HEK293 (cell line): Measurements from ENCODE around the gene RIT1.

Source experiments
- CTCF ChIA-PET: fragments of 350-600 bp; formaldehyde crosslinking; extraction: SDS; loops from one replicate; lab custom pipeline; 2021; ENCODE audit warnings: antibody characterized with exemption; lab: Yijun Ruan, JAX
- POLR2A ChIA-PET: fragments of 300-600 bp; formaldehyde crosslinking; extraction: SDS; loops from one replicate; lab custom pipeline; 2020; ENCODE audit warnings: antibody characterized with exemption, inconsistent platforms; lab: Yijun Ruan, JAX
- H3K27ac ChIP-seq: fragments of 200-500 bp; sonication (Bioruptor generic); 2 replicates; pipeline ENCODE4 v1.5.1; 2014; ENCODE audit warnings: low read depth, low read length, control low read depth, inconsistent platforms; ENCODE audit errors: extremely low read depth
- H3K36me3 ChIP-seq, 2 experiments: fragments of 200-500 bp in 1 of 2; sonication (Bioruptor generic) in 1 of 2; 1 replicate in 1 of 2; 2 replicates in 1 of 2; pipeline ENCODE4 v1.5.1; 2014 to 2017; ENCODE audit warnings: inconsistent platforms in 2 of 2, low read length in 2 of 2; ENCODE audit not compliant: control insufficient read depth in 2 of 2, insufficient read depth in 1 of 2
- H3K4me1 ChIP-seq: fragments of 200-500 bp; sonication (Bioruptor generic); 2 replicates; pipeline ENCODE4 v1.5.1; 2014; ENCODE audit warnings: mild to moderate bottlenecking, low read length, inconsistent platforms; ENCODE audit not compliant: control insufficient read depth, insufficient read depth
- H3K4me3 ChIP-seq: 2 replicates; pipeline ENCODE4 v1.5.1; 2011; ENCODE audit warnings: low read depth, mild to moderate bottlenecking, control low read depth, low read length, moderate library complexity
- H3K9me3 ChIP-seq: fragments of 200-500 bp; sonication (Bioruptor generic); 2 replicates; pipeline ENCODE4 v1.5.1; 2014; ENCODE audit warnings: low read depth, low read length, inconsistent platforms; ENCODE audit not compliant: control insufficient read depth, insufficient read depth
- ELK4 ChIP-seq: IDR thresholded peaks from 2 replicates; pipeline ENCODE4 v1.6.1; 2011; ENCODE audit warnings: mild to moderate bottlenecking, low read depth, low read length, borderline replicate concordance
- GLI2 ChIP-seq: fragments of 450-650 bp; formaldehyde crosslinking; IDR thresholded peaks from 2 replicates; pipeline ENCODE4; 2017; ENCODE audit warnings: missing biosample characterization, missing genetic modification characterization, low read depth, borderline replicate concordance
- HOXD13 ChIP-seq: sonication (generic); formaldehyde crosslinking; IDR thresholded peaks from 2 replicates; pipeline ENCODE4 v1.8.0; 2022; ENCODE audit warnings: missing genetic modification reagents, borderline replicate concordance
- KLF17 ChIP-seq: fragments of 450-650 bp; formaldehyde crosslinking; IDR thresholded peaks from 2 replicates; pipeline ENCODE4 v1.5.1; 2016; ENCODE audit warnings: missing biosample characterization, missing genetic modification characterization
- OSR2 ChIP-seq: fragments of 450-650 bp; formaldehyde crosslinking; IDR thresholded peaks from 2 replicates; pipeline ENCODE4 v1.5.1; 2016; ENCODE audit warnings: missing biosample characterization, missing genetic modification characterization
- PRDM1 ChIP-seq: fragments of 450-650 bp; formaldehyde crosslinking; IDR thresholded peaks from 2 replicates; pipeline ENCODE4; 2016; ENCODE audit warnings: missing biosample characterization, missing genetic modification characterization
- SP7 ChIP-seq: fragments of 450-650 bp; formaldehyde crosslinking; IDR thresholded peaks from 2 replicates; pipeline ENCODE4 v1.5.1; 2016; ENCODE audit warnings: missing biosample characterization, missing genetic modification characterization
- TSHZ1 ChIP-seq: fragments of 450-650 bp; formaldehyde crosslinking; IDR thresholded peaks from 2 replicates; pipeline ENCODE4 v1.5.1; 2016; ENCODE audit warnings: missing biosample characterization, missing genetic modification characterization, borderline replicate concordance
- ZBTB17 ChIP-seq: fragments of 450-650 bp; formaldehyde crosslinking; IDR thresholded peaks from 2 replicates; pipeline ENCODE4 v1.5.1; 2016; ENCODE audit warnings: missing biosample characterization, missing genetic modification characterization
- ZBTB6 ChIP-seq: fragments of 450-650 bp; formaldehyde crosslinking; IDR thresholded peaks from 2 replicates; pipeline ENCODE4 v1.5.1; 2017; ENCODE audit warnings: missing biosample characterization, missing genetic modification characterization
- ZNF133 ChIP-seq: fragments of 450-650 bp; formaldehyde crosslinking; IDR thresholded peaks from 2 replicates; pipeline ENCODE4 v1.5.1; 2016; ENCODE audit warnings: missing biosample characterization, missing genetic modification characterization
- ZNF138 ChIP-seq: fragments of 450-650 bp; formaldehyde crosslinking; IDR thresholded peaks from 2 replicates; pipeline ENCODE4 v1.5.1; 2016; ENCODE audit warnings: missing biosample characterization, missing genetic modification characterization, borderline replicate concordance
- ZNF140 ChIP-seq: fragments of 450-650 bp; formaldehyde crosslinking; IDR thresholded peaks from 2 replicates; pipeline ENCODE4 v1.5.1; 2016; ENCODE audit warnings: missing biosample characterization, missing genetic modification characterization
- ZNF211 ChIP-seq: fragments of 450-650 bp; formaldehyde crosslinking; IDR thresholded peaks from 2 replicates; pipeline ENCODE4 v1.5.1; 2016; ENCODE audit warnings: low read depth, missing biosample characterization, missing genetic modification characterization
- ZNF221 ChIP-seq: fragments of 450-650 bp; formaldehyde crosslinking; IDR thresholded peaks from 2 replicates; pipeline ENCODE4 v1.5.1; 2017; ENCODE audit warnings: missing biosample characterization, missing genetic modification characterization, borderline replicate concordance
- ZNF239 ChIP-seq: fragments of 450-650 bp; formaldehyde crosslinking; IDR thresholded peaks from 2 replicates; pipeline ENCODE4 v1.5.1; 2016; ENCODE audit warnings: missing biosample characterization, missing genetic modification characterization
- ZNF37A ChIP-seq: fragments of 450-650 bp; IDR thresholded peaks from 2 replicates; pipeline ENCODE4 v1.5.1; 2018; ENCODE audit warnings: missing biosample characterization, missing genetic modification characterization
- ZNF394 ChIP-seq: fragments of 450-650 bp; formaldehyde crosslinking; IDR thresholded peaks from 2 replicates; pipeline ENCODE4 v1.5.1; 2016; ENCODE audit warnings: missing biosample characterization, missing genetic modification characterization, mild to moderate bottlenecking, moderate library complexity, borderline replicate concordance
- ZNF513 ChIP-seq: fragments of 450-650 bp; IDR thresholded peaks from 2 replicates; pipeline ENCODE4 v1.5.1; 2018; ENCODE audit warnings: missing biosample characterization, missing genetic modification characterization
- ZNF571 ChIP-seq: fragments of 450-650 bp; formaldehyde crosslinking; IDR thresholded peaks from 2 replicates; pipeline ENCODE4 v1.5.0; 2017; ENCODE audit warnings: missing biosample characterization, missing genetic modification characterization
- ZNF596 ChIP-seq: fragments of 450-650 bp; IDR thresholded peaks from 2 replicates; pipeline ENCODE4 v1.5.0; 2018; ENCODE audit warnings: missing biosample characterization, mild to moderate bottlenecking, missing genetic modification characterization, moderate library complexity
- ZNF660 ChIP-seq: fragments of 450-650 bp; IDR thresholded peaks from 2 replicates; pipeline ENCODE4 v1.5.1; 2018; ENCODE audit warnings: missing biosample characterization, mild to moderate bottlenecking, missing genetic modification characterization
- ZNF704 ChIP-seq: fragments of 450-650 bp; formaldehyde crosslinking; IDR thresholded peaks from 2 replicates; pipeline ENCODE4 v1.5.1; 2016; ENCODE audit warnings: missing biosample characterization, missing genetic modification characterization
- ZNF747 ChIP-seq: fragments of 450-650 bp; formaldehyde crosslinking; IDR thresholded peaks from 2 replicates; pipeline ENCODE4 v1.5.1; 2016; ENCODE audit warnings: missing biosample characterization, missing genetic modification characterization
- ZNF768 ChIP-seq: fragments of 450-650 bp; formaldehyde crosslinking; IDR thresholded peaks from 2 replicates; pipeline ENCODE4 v1.5.1; 2018; ENCODE audit warnings: missing biosample characterization, mild to moderate bottlenecking, missing genetic modification characterization
- ZNF837 ChIP-seq: fragments of 450-650 bp; formaldehyde crosslinking; IDR thresholded peaks from 2 replicates; pipeline ENCODE4 v1.5.1; 2016; ENCODE audit warnings: missing biosample characterization, missing genetic modification characterization
- ZSCAN4 ChIP-seq: fragments of 450-650 bp; formaldehyde crosslinking; IDR thresholded peaks from 2 replicates; pipeline ENCODE4 v1.5.1; 2017; ENCODE audit warnings: missing biosample characterization, missing genetic modification characterization

The RIT1 gene

GRCh38 chr1:155940482-155940992 is 29.4 kb upstream of the RIT1 start (continued):
- TF ChIP-seq TSHZ1 (tag by site-specific recombination): no peak
- TF ChIP-seq ELK4: no peak
- TF ChIP-seq SP7 (tag by site-specific recombination): no peak; the same call in 1 of the 2 replicates
- TF ChIP-seq HOXD13 (CRISPR knock-in tag): no peak
- no peak for TF ChIP-seq ZNF140
- no peak for TF ChIP-seq ZNF37A (tag by site-specific recombination)
- TF ChIP-seq ZNF133 (tag by site-specific recombination): no peak
- no peak for TF ChIP-seq ZNF747 (tag by site-specific recombination)
- no peak for TF ChIP-seq ZSCAN4 (tag by site-specific recombination)
- TF ChIP-seq ZNF239 (tag by site-specific recombination): no peak
- TF ChIP-seq ZNF394 (tag by site-specific recombination): peak; percentile 14; the same call in 1 of the 2 replicates
- TF ChIP-seq ZNF596: peak; percentile 60; the same call in 1 of the 2 replicates
- no peak for TF ChIP-seq ZNF571
- no peak for TF ChIP-seq ZNF768 (tag by site-specific recombination)
- TF ChIP-seq ZNF221 (tag by site-specific recombination): no peak
- TF ChIP-seq ZNF837 (tag by site-specific recombination): no peak
- TF ChIP-seq ZNF704: no peak

- POLR2A ChIA-PET: interaction anchor here (0.5 to 1.4 kb wide), 8 partner anchors 37 to 676 kb away, joined by 3 to 8 read pairs (median 4); no protein-coding TSS in a partner anchor
- no peak for TF ChIP-seq KLF17 (tag by site-specific recombination)
- TF ChIP-seq ZNF513 (tag by site-specific recombination): no peak
- TF ChIP-seq PRDM1 (tag by site-specific recombination): peak; percentile 79
- no peak for TF ChIP-seq ZNF211 (tag by site-specific recombination)
- TF ChIP-seq ZBTB17 (tag by site-specific recombination): peak; percentile 44; the same call in 1 of the 2 replicates
- peak; percentile 57; the same call in 1 of the 2 replicates for TF ChIP-seq ZBTB6 (tag by site-specific recombination)
- no peak for TF ChIP-seq ZNF138 (tag by site-specific recombination)
- TF ChIP-seq GLI2 (tag by site-specific recombination): no peak
- no peak for TF ChIP-seq OSR2 (tag by site-specific recombination)
- peak; percentile 51; the same call in 1 of the 2 replicates for TF ChIP-seq ZNF394 (tag by site-specific recombination)
- TF ChIP-seq ZNF660: peak; percentile 85; the same call in 1 of the 2 replicates
These were observed 27.1 kb upstream of the RIT1 start for GRCh38 chr1:155938220-155938627.

More at GRCh38 chr1:155938220-155938627, 27.1 kb upstream of the RIT1 start:
- Histone ChIP-seq H3K4me3 (no peak overlapping the region), H3K36me3 (peaks cover 3 to 6% of the 10 kb centered on the region in 2 experiments; a peak in 2 of 3 replicates), H3K27ac (no peak overlapping the region), H3K4me1 (peaks cover 19% of the 10 kb centered on the region), H3K9me3 (no peaks in the 10 kb centered on the region)
- CTCF ChIA-PET: interaction anchor here (0.6 to 5.3 kb wide), 41 partner anchors 11 to 894 kb away, joined by 3 to 104 read pairs (median 4); partner anchors contain the start of gene ARHGEF2
